Esophagus mucosa (tissue), 1 donor: ENCODE data around the gene SMIM38. TPM values are rescaled to one million over a fixed set of nuclear protein-coding genes. Genes with fewer than 3 reads are reported as not detected.
A peak's percentile ranks its signal among the peaks of the same experiment; 100 is the strongest.

Experiments
- ATAC-seq: fragments of 200-7000 bp; cut with Tn5 transposase; one replicate; pipeline ENCODE4 v1.9.1; 2020
- total RNA-seq: library from RNA; stranded (reverse); gene quantifications from one replicate; pipeline ENCODE4 v1.2.4, GENCODE V29; 2023
- donor health status: DM: yes; HTN: yes; CAD: no.

Gene SMIM38
- total RNA-seq, 1 donor from 2014 or later = 0.16 TPM

DNA sequence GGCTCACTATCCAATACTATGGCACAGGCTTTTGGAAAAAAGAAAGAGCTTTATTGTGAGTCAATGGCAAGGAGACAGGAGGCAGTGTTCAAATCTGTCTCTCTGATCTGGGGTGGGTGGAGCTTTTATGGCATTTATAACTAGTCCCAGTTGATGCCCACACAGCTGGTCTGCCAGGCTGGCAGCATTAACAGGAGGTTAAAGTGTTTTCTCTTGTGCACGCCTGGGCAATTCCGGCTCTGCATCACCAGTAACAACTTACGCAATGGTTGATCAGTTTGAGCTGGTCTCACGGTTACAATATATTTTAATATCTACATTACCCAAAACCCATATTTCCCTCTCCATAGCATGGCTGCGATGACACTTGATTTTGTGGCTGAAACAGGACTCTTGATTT is 15.1 kb upstream of the SMIM38 start:
- peak; percentile 58 for ATAC-seq

DNA sequence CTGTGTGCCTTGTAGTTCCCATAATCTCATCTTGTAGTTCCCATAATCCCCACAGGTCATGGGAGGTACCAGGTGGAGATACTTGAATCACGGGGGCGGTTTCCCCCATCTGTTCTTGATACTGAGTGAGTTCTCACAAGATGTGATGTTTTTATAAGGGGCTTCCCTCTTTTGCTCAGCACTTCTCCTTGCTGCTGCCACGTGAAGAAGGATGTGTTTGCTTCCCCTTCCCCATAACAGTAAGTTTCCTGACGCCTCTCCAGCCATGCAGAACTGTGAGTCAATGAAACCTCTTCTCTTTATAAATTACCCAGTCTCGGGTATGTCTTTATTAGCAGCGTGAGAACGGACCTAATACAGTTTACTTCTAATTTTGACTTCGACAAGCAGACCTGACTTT is 14.0 kb upstream of the SMIM38 start:
- ATAC-seq = no peak

DNA sequence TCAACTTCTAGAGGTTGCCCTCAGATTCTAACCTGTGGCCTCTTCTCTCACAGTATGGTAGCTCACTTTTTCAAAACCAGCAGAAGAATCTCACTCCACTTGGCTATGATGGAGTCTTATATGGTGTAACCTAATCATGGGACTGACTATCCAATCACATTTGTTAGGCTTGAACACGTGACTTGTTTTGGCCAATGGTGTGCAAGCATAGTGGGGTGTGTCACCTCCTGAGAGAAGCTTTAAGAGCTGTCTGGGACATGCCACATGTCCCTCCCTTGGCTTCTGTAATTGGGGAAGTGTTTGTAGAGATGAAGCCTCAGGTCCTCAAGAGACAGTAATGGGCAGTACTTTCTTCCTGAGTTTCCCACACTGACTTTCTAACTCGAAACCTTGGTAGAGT is 12.8 kb upstream of the SMIM38 start:
- ATAC-seq = no peak

DNA sequence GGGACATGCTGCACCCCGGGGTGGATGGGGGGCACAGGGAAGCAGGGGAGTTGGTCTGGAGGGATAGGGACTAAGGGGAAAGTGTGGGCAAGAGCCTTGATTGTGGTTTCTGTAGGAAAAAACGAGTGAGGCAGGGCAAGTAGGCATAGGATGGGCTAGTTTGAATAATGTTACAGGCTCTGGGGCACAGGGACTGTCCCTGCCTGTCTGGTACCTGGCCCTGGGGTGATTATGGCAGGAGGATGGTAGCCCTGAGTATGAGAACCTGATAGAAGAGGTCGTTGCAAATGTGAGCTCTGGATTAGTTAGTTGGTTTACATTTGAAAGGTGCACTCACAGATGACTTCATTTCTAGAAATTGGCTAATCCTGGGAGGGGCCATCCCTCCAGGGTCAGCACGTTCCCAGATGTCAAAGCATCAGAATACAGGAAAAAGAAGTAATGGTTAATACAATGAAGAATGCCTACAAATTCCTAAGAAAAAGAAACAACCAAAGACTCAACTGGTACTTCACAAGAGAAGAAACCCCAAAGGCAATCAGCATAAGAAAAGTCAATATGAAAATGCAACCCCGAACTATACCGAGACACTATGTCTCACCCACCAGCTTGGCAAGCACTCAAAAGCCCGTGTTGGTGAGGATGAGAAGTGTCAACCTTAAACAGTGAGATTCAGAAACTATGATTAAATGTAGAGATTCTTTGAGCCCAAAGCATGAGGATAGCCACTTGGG is 11.3 kb upstream of the SMIM38 start:
- peak; percentile 78 for ATAC-seq

DNA sequence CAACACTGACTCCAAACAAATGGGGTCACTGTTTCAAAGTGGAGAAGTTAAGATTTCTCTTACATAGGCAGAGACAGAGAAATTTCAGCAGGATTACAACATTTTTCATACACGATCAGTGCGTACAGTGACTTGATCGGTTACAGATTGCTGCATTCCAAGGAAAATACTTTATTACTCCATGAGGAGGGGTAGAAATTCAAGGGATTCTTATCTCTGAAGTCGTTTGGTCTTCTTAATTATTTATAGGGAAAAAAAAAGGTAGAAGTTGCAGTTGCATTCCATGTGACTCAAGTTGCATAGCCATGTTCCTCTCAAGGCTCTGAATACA is 10.7 kb upstream of the SMIM38 start:
- no peak for ATAC-seq

DNA sequence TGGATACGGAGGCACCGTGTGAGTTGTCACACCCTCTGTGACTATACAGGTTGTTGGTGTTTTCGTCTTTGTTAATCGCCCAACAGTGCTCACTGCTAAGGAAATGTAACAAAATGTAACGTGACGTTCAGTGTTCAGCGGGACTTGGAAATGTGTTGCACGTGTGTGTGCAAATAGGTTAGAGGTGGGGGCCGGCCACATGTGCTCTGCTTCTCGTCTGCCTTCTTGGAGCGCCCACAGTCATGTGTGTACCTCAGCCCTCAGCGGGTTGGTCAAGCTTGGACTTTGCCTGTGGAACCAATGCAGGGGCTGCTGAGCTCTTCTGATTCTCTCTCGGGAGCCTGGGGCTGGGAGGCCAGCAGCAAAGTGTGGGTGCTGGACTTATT is 7.4 kb upstream of the SMIM38 start:
- ATAC-seq = no peak

DNA sequence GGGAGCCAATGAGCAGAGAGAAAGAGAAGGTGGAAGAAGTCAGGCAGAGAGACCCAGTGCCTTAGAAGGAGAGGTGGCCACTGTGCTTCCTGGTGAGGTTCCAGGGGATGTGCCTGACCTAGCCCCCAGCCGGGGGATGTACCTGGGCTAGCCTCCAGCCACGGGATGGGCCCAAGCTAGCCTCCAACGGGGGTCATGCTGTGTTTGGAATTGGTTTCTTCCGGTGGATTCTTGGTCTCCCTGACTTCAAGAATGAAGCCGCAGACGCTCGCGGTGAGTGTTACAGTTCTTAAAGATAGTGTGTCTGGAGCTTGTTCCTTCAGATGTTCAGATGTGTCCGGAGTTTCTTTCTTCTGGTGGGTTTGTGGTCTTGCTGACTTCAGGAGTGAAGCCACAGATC is 6.9 kb upstream of the SMIM38 start:
- ATAC-seq = no peak

DNA sequence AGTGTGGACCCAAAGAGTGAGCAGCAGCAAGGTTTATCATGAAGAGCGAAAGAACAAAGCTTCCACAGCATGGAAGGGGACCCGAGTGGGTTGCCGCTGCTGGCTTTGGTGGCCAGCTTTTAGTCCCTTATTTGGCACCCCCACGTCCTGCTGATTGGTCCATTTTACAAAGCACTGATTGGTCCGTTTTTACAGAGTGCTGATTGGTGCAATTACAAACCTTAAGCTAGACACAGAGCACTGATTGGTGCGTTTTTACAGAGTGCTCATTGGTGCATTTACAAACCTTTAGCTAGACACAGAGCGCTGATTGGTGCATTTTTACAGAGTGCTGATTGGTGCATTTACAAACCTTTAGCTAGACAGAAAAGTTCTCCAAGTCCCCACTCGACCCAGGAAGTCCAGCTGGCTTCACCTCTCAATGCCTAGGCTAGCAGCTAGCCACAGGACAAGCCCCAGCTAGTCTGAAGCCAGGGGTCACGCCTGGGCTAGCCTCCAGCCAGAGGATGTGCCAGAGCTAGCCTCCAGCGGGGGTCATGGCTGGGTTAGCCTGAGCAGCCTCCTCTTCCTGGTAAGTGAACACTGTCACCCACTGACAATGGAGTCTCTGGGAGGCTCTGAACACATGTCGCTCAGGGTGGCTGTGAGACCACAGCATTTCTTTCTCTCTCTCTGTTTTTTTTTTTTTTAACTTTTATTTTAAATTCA is 6.2 kb upstream of the SMIM38 start:
- ATAC-seq = peak; percentile 14

DNA sequence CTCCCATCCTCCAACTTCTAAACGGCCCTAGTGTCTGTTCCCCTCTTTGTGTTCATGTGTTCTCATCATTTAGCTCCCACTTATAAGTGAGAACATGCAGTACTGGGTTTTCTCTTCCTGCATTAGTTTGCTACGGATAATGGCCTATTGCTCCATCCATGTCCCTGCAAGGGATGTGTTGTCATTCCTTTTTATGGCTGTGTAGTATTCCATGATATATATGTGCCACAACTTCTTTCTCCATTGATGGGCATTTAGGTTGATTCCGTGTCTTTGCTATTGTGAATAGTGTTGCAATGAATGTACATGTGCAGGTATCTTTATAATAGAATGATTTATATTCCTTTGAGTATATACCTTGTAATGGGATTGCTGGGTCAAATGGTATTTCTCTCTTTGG is 5.6 kb upstream of the SMIM38 start:
- no peak for ATAC-seq

DNA sequence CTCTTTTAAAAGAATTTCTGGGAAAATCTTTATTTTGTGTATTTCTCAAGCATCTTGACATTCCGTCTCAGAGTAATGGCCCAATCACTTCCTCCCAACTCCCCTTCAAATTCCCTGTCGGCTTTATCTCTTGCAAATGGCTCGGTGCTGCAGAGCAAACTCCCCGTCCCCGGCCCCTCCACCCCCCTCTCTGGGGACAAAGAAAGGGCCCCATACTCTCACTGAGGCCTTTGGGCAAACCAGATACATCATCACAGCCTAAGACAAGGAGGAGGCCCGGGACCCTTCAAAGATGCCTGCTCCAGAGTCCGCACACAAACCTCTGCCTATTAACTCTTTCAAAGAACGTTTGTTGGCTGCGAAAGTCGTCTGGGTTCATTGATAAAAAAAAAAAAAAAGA is 3.9 kb upstream of the SMIM38 start:
- no peak for ATAC-seq

DNA sequence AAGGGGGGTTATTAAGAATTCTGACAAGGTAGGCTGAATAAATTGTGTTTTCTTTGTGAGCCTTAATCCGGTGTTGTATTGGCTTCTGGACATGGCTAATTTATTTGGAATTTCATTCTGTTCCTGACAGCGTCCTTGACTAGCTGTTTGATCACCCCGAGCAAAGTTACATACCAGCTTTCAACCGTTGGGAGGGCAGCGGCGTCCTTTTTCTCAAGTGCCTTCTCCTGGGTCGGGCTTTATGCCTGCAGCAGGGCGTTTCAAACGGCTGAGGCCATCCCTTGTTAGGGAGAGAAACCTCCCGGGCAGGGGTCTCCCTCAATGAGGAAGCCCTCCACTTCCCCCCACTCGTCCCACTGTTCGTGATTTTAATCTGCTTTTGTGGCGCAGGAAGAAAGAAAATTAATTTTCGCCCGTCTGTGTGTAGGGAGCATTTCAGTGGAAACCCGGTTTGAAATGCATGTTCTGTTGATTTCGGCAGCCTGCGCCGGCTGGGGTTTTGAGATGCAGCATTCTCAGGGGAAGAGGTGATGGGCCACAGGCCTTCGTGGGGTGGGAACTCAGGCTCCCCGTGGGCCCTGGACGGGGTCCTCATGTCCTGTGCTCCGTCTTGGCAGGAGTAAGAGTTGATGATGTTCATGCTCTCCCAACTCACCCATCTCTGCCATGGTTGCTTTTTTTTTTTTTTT is 2.9 kb upstream of the SMIM38 start:
- ATAC-seq = no peak

DNA sequence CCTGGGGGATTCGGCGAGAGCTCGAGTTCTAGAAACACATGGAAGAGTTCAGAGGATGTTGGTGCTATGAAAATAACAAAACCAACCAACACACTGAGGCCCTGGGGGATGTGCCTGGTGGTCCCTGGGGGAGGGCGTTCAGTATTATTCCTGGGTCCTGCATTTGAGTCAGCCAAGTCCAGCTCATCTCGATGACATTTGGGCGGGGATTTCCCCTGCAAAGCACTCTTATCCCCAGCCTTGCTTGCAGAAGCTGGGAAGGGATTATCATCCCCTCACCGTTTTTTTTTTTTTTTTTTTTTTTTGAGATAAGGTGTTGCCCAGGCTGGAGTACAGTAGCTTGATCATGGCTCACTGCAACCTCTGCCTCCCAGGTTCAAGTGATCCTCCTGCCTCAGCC is 2.1 kb upstream of the SMIM38 start:
- no peak for ATAC-seq

DNA sequence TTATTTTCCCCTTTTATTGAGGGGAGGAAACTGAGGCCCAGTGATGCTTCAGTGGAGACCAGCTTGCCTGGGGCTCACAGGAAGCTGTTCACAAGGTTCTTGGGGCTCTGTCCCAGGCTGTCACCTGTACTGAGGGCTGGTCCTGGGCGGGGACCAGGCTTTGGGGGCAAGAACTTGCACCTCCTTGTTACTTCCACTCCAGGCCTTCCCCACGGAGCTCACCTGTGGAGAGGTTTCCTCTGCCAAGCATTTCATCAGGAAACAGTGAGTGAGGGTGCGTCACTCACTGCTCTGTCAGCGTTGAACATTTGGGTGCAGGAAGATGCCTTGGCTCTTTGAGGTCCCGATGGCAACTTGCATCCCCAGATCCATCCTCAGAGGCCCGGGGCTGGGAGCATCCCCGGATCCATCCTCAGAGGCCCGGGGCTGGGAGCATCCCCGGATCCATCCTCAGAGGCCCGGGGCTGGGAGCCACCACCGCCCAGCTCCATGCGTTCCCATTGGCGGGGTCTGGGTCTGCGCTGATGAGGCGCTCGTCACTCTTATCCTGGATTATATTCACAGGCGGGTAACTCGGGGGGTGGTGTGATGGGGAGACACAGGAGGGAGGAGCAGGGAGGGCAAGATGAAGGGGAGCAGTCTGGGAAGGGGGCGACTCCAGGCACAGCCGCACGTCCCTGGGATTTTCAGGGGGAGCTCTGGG is 1.4 kb upstream of the SMIM38 start:
- ATAC-seq = no peak

DNA sequence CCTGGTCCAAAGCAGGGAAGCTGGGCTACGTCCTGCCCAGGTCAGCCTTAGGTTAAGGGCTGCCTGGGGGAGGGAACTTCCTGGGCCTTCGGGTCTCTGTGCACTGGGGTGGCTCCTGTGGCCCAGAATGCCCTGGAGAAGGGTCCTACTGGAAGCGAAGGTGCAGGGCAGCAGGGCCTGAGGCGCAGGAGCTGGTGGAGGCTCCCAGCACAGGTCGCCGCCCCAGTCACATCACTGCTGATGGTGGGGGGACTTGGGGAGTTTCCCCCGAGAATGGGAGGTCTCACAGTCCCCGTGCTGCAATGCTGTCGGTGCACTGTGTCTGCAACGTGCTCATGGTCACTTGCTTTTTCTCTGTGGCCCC is 815 bp upstream of the SMIM38 start:
- ATAC-seq = no peak

DNA sequence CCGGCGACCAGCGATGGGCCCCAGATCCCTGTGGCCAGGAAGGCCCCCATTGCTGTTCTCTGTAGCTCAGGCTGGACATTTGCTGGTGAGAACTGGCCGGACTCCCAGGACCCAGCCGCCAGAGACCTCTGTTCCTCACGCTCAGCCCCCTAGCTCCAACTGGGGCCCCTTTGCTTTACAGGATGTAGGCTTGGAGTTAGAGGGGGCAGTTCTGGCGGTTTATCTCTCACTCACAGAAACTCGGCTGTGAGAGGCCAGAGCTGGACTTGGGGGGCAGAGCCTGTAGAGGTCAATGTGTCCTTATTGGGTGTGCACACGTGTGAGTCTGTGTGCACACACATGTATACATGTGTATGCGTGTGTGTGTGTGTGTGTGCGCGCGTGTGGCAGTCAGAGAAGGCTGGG is 502 bp downstream of the SMIM38 start:
- ATAC-seq = no peak

DNA sequence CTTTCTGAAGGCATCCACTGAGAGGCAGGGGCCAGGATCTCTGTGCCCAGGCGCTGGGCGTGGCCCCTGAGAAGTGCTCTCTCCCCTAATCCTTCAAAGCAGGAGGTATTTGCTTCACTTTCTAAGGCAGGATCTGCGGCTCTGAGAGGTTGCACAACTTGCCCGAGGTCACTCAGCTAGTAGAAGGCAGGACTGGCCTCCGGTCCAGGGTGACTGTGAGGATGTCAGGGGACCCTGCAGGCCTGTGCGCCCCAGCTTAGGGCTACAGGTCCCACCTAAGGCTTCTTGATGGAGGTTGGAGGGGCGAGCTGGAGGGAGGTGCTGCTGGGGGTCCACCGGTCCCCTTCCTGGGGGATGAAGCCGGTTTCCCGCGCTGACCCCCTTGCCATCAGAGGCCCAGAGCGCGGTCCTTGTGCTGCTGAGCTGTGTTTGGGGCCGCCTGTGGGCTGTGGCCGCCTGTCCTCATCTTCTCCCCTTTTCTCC is 979 bp downstream of the SMIM38 start:
- peak; percentile 69 for ATAC-seq

DNA sequence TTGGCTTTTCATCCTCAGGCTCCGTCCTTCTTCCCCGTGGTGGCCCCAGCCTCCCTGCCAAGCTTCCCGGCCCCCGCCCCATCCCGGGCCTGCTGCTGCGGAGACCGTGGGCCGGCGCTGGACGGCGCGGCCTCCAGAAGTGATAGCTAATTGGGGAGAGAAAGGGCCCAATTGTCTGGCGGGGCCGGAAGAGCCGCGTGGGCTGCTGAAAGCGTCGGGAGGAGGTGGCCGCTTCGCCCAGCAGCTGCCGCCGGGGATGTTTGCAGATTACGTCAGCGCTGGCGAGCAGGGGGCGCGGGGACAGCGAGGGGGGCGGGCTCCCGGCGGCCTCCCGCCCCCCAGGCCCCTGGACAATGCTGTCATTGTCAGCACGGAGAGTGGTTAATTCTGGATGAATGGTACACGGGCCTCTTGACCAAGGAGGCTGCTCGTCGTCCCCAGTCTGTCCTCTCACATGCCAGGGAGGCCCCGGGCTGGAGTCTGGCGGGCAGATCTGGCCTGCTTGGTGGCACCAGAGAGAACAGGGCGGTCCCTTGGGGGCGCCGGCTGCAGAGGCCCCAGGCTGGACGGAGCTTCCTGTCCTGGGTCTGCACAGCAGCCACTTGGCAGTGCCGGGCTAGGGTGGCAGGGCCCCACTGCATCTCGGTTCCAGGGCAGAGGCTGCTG is 1.6 kb downstream of the SMIM38 start:
- no peak for ATAC-seq

DNA sequence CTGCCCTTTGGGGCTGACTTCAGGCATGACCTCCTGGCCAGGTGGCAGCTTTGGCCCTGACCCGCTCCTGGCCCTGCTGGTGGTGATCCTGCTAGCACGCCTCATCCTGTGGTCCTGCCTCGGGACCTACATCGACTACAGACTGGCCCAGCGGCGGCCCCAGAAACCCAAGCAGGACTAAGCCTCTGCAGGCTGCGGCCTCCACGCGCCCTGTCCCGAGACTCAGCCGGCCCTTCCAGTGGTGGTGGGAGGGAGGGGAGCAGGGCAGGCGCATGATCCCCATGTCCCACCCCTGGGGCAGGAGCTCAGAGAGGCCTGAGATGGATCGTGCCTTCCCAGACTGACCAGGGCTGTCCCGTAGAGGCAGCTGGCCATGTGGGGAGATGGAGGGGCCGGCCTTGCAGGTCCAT is 2.1 kb downstream of the SMIM38 start:
- no peak for ATAC-seq

DNA sequence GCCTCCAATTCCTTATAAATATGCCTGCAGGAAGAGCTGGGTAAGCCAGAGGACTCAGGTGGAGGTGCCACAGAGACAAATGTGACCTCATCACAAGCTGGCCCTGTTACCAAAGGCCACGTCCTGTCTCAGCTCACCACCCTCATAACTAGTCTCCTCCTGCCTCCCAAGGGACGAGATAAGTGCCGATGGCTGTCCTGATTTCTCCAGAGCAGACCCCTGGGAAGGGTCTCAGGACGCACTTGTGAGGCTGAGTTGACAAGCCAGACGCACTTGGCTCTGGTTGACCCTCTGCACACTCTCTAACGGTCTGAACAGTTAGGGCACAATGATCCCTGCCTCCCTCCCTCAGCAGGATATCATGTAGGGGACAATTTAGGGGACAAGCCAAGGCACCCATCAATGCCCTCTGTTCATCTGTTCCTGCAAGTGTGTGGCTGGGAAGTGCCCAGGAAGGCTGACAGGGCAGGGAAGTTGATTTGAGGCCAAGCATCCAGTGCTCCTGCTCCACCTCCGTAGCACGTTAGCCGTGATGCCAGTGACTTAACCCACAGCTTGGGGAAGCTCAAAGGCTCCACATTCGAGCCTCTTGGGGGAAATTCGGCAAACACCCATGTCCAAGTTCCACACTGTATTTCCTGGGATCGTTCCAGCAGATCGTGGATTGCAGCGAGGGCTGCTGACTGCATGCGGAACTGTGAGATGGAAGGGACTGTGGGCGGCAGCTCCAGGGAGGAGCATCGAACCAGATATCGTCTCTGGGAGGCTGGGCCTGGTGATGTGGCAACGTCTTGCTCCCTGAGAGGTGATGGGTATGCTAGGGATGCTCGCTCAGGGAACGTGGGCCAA is 2.8 kb downstream of the SMIM38 start:
- no peak for ATAC-seq

DNA sequence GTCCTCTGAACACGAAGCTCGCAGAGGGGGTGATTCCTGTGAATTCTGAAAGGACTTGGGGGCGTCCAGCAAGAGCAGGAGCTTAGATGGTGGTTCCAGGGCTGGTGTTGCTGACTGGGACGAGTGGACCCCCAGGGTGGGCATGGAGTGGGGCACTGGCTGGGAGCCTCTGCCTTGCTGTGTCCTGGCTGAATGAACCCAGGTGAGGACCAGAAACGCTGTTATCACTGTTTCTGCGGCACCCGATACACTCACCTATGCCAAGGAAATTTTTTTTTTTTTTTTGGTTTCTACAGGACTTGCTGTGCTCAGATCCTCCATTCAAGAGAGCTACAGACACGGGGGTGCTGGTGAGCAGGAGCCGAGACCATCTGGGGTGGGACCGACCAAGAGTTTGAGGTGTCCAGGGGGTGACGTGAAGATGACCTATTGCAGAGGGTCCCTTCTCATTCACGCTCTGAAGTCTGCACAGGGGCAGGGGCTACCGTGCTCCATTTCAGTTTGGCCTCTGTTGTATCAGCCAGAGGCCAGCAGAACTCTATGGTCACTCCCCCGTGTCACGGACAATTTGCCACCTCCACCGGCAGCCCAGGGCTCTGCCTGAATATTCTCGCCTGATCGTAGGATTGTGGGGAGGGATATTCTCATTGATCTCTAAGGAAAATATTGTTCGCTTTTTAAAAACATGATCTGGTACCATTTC is 3.6 kb downstream of the SMIM38 start:
- ATAC-seq = no peak
